H9 (cell line): ENCODE results near the gene NKD1. TPM values are rescaled to one million over a fixed set of nuclear protein-coding genes. Genes with fewer than 3 reads are reported as not detected.

ENCODE experiments used
- DNase-seq: peaks from one replicate; pipeline ENCODE4 v3.0.0-alpha.2; 2017
- H2AFZ ChIP-seq: one replicate; pipeline ENCODE4 v1.6.1; 2013; ENCODE audit warnings: mild to moderate bottlenecking, low read length, control low read depth, moderate library complexity
- H2AK5ac ChIP-seq: 2 replicates; pipeline ENCODE4 v1.6.1; 2013; ENCODE audit warnings: low read length, control low read depth, mixed read lengths; ENCODE audit not compliant: insufficient read length
- H2BK120ac ChIP-seq: one replicate; pipeline ENCODE4 v1.6.1; 2013; ENCODE audit warnings: low read depth, mild to moderate bottlenecking, low read length, control low read depth, inconsistent platforms; ENCODE audit not compliant: poor library complexity, severe bottlenecking
- H2BK12ac ChIP-seq: 2 replicates; pipeline ENCODE4 v1.6.1; 2013; ENCODE audit warnings: low read length, control low read depth, mixed read lengths, low read depth; ENCODE audit not compliant: insufficient read length
- H2BK15ac ChIP-seq: 2 replicates; pipeline ENCODE4 v1.6.1; 2013; ENCODE audit warnings: low read depth, low read length, control low read depth
- H2BK20ac ChIP-seq: one replicate; pipeline ENCODE4 v1.6.1; 2013; ENCODE audit warnings: low read depth, mild to moderate bottlenecking, low read length, control low read depth, inconsistent platforms; ENCODE audit not compliant: poor library complexity, severe bottlenecking
- H2BK5ac ChIP-seq: 2 replicates; pipeline ENCODE4 v1.6.1; 2013; ENCODE audit warnings: low read length, control low read depth, mixed read lengths; ENCODE audit not compliant: insufficient read length
- H3K14ac ChIP-seq: 2 replicates; pipeline ENCODE4 v1.6.1; 2013; ENCODE audit warnings: low read length, control low read depth; ENCODE audit not compliant: insufficient read depth
- H3K18ac ChIP-seq: 2 replicates; pipeline ENCODE4 v1.6.1; 2013; ENCODE audit warnings: low read depth, mild to moderate bottlenecking, mixed read lengths, low read length, control low read depth; ENCODE audit not compliant: insufficient read length
- H3K23ac ChIP-seq: 2 replicates; pipeline ENCODE4 v1.6.1; 2013; ENCODE audit warnings: low read length, control low read depth, mixed read lengths, low read depth; ENCODE audit not compliant: insufficient read length
- H3K23me2 ChIP-seq: 2 replicates; pipeline ENCODE4 v1.6.1; 2013; ENCODE audit warnings: low read depth, mild to moderate bottlenecking, mixed read lengths, low read length, control low read depth; ENCODE audit not compliant: insufficient read length, poor library complexity, severe bottlenecking
- H3K27ac ChIP-seq: 2 replicates; pipeline ENCODE4 v1.5.1; 2013; ENCODE audit warnings: low read length, control low read depth, mixed read lengths, low read depth; ENCODE audit not compliant: insufficient read length
- H3K27me3 ChIP-seq: 2 replicates; pipeline ENCODE4 v1.6.1; 2013; ENCODE audit warnings: low read length, control low read depth, inconsistent platforms; ENCODE audit not compliant: insufficient read depth
- H3K4ac ChIP-seq: 2 replicates; pipeline ENCODE4 v1.6.1; 2013; ENCODE audit warnings: low read depth, mild to moderate bottlenecking, control low read depth, inconsistent platforms, low read length, moderate library complexity
- H3K4me1 ChIP-seq: 2 replicates; pipeline ENCODE4 v1.6.1; 2013; ENCODE audit warnings: low read length, control low read depth, inconsistent platforms; ENCODE audit not compliant: insufficient read depth
- H3K4me2 ChIP-seq: 2 replicates; pipeline ENCODE4 v1.6.1; 2013; ENCODE audit warnings: low read length, control low read depth, mixed read lengths; ENCODE audit not compliant: insufficient read length, insufficient read depth
- H3K56ac ChIP-seq: 2 replicates; pipeline ENCODE4 v1.6.1; 2013; ENCODE audit warnings: low read depth, mild to moderate bottlenecking, mixed read lengths, low read length, control low read depth; ENCODE audit not compliant: insufficient read length
- H3K79me1 ChIP-seq: 2 replicates; pipeline ENCODE4 v1.6.1; 2013; ENCODE audit warnings: low read depth, mild to moderate bottlenecking, moderate library complexity, low read length, control low read depth, inconsistent platforms; ENCODE audit not compliant: insufficient read depth, poor library complexity, severe bottlenecking
- H3K79me2 ChIP-seq: 2 replicates; pipeline ENCODE4 v1.6.1; 2013; ENCODE audit warnings: low read length, control low read depth, inconsistent platforms; ENCODE audit not compliant: insufficient read depth
- H3K9ac ChIP-seq: 2 replicates; pipeline ENCODE4 v1.6.1; 2013; ENCODE audit warnings: low read length, control low read depth, mixed read lengths; ENCODE audit not compliant: insufficient read length; ENCODE audit errors: extremely low read depth
- H3K9me3 ChIP-seq: one replicate; pipeline ENCODE4 v1.6.1; 2013; ENCODE audit warnings: low read depth, low read length, inconsistent platforms; ENCODE audit not compliant: control insufficient read depth
- H3T11ph ChIP-seq: one replicate; pipeline ENCODE4 v1.6.1; 2013; ENCODE audit warnings: mild to moderate bottlenecking, low read length, control low read depth, inconsistent platforms
- H4K20me1 ChIP-seq: one replicate; pipeline ENCODE4 v1.6.1; 2013; ENCODE audit not compliant: control insufficient read depth, insufficient read length, insufficient read depth
- H4K5ac ChIP-seq: 2 replicates; pipeline ENCODE4 v1.6.1; 2013; ENCODE audit warnings: low read depth, mild to moderate bottlenecking, mixed read lengths, low read length, control low read depth; ENCODE audit not compliant: insufficient read length
- H4K8ac ChIP-seq: replicated peaks from 2 replicates; pipeline ENCODE4 v1.6.1; 2013; ENCODE audit warnings: low read length, control low read depth, mixed read lengths, low read depth; ENCODE audit not compliant: insufficient read length
- H4K91ac ChIP-seq: 2 replicates; pipeline ENCODE4 v1.6.1; 2013; ENCODE audit warnings: low read depth, mild to moderate bottlenecking, moderate library complexity, mixed read lengths, low read length, control low read depth; ENCODE audit not compliant: insufficient read length
- H3K27ac Mint-ChIP-seq, 3 experiments: 2 replicates in 2 of 3; 3 replicates in 1 of 3; pipeline ENCODE4 v1.8.0; 2020 to 2021; ENCODE audit warnings: mixed read lengths in 3 of 3, mild to moderate bottlenecking in 1 of 3, moderate library complexity in 1 of 3
- H3K27me3 Mint-ChIP-seq: 2 replicates; pipeline ENCODE4 v1.8.0; 2021; ENCODE audit warnings: low read depth, mild to moderate bottlenecking, moderate library complexity, mixed read lengths
- H3K36me3 Mint-ChIP-seq, 3 experiments: 2 replicates in 2 of 3; 3 replicates in 1 of 3; pipeline ENCODE4 v1.8.0; 2020 to 2021; ENCODE audit warnings: low read depth in 3 of 3, mixed read lengths in 3 of 3; ENCODE audit not compliant: insufficient read depth in 1 of 3
- H3K4me1 Mint-ChIP-seq, 2 experiments: 2 replicates each; pipeline ENCODE4 v1.8.0; 2020; ENCODE audit warnings: mixed read lengths in 2 of 2
- H3K4me3 Mint-ChIP-seq, 2 experiments: 2 replicates in 1 of 2; 3 replicates in 1 of 2; pipeline ENCODE4 v1.8.0; 2020 to 2021; ENCODE audit warnings: mild to moderate bottlenecking in 2 of 2, mixed read lengths in 2 of 2, moderate library complexity in 1 of 2
- H3K9me3 Mint-ChIP-seq, 2 experiments: 2 replicates in 1 of 2; 3 replicates in 1 of 2; pipeline ENCODE4 v1.8.0; 2020; ENCODE audit warnings: mild to moderate bottlenecking in 2 of 2, mixed read lengths in 2 of 2, moderate library complexity in 1 of 2
- CTCF ChIP-seq: fragments of 200-600 bp; sonication (generic); conservative IDR thresholded peaks from 3 replicates; pipeline ENCODE4 v1.8.0; 2021; ENCODE audit warnings: antibody characterized with exemption, mild to moderate bottlenecking
- WGBS: extraction: QIAGEN DNeasy Blood & Tissue Kit; methylation state at CpG from one replicate; pipeline ENCODE4 v1.1.7; 2013; ENCODE audit warnings: missing lambda C conversion rate, low lambda C conversion rate, mixed read lengths; ENCODE audit not compliant: insufficient read length; ENCODE audit errors: extremely low coverage; 5-methylcytosine and 5-hydroxymethylcytosine counted together
- total RNA-seq: library from RNA; stranded (reverse); gene quantifications from 2 replicates; pipeline ENCODE4 v1.2.1, GENCODE V29; 2021

The NKD1 gene
- total RNA-seq, 1 experiment from 2014 or later, result 1.9 TPM

DNA sequence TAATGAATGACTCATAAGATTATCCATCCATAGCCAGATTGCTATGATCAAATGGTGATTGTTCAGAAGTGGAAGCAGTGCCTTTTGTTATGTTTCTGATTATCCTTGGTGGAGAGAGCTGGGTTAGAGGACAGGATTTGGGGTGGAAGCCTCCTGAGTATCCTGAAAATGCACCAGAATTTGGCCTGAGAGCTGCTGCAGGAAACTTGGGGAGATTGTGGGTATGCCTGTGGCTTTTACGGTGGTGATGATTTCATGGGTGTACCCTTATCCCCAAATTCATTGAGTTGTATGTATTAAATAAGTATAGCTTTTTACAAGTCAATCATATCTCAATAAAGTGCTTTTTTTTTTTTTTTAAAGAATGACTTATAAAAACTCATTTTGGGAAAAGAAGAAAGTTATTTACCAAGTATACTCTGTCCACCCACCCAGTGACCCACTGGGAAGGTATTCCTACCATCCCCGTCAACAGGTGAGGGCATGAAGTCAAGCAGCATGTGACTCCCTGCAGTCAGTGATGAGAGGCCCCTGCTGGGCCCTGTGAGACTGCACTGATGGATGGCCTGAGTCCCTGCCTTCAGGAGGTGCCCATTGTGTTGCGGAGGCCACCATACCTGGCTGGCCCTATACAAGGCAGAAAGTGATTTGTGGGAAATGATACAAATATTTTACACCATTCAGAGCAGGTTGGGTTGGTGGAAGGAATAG is 28.4 kb downstream of the NKD1 start:
- Histone ChIP-seq H2BK15ac (no peak overlapping the region), H2AK5ac (no peak overlapping the region), H2BK20ac (no peak overlapping the region), H3K14ac (no peak overlapping the region), H4K8ac (no peak overlapping the region), H3K27me3 (no peaks in the 10 kb centered on the region), H4K5ac (no peak overlapping the region), H2BK120ac (no peak overlapping the region), H3K56ac (no peak overlapping the region), H2BK12ac (no peak overlapping the region), H3K4me2 (no peak overlapping the region), H4K91ac (no peak overlapping the region), H3K79me1 (no peaks in the 10 kb centered on the region), H3K4me1 (peaks cover 3% of the 10 kb centered on the region; the same call in 1 of the 2 replicates), H2AFZ (no peak overlapping the region), H3K79me2 (no peaks in the 10 kb centered on the region), H3K18ac (no peak overlapping the region), H2BK5ac (no peak overlapping the region), H3K9me3 (no peaks in the 10 kb centered on the region), H4K20me1 (no peaks in the 10 kb centered on the region), H3K4ac (no peak overlapping the region), H3K9ac (no peak overlapping the region), H3K23me2 (no peaks in the 10 kb centered on the region), H3T11ph (no peak overlapping the region), H3K23ac (no peak overlapping the region), H3K27ac (no peak overlapping the region)
- H3K27me3 Mint-ChIP-seq, result no peaks in the 10 kb centered on the region
- no peak for DNase-seq
- H3K27ac Mint-ChIP-seq, result no peak overlapping the region
- TF ChIP-seq CTCF, result no peak
- H3K4me1 Mint-ChIP-seq, result peaks cover 18 to 28% of the 10 kb centered on the region in 2 experiments
- no CpG with 5 or more reads among the region's 3 CpGs for WGBS
- H3K9me3 Mint-ChIP-seq, result no peaks in the 10 kb centered on the region
- no peak overlapping the region for H3K4me3 Mint-ChIP-seq
- peaks cover 0 to 5% (median 3%) of the 10 kb centered on the region in 3 experiments; a peak in 2 of 7 replicates for H3K36me3 Mint-ChIP-seq
